SH-SY5Y (cell line): Measurements from ENCODE around the gene ACSL5.

Experiments
- GATA2 ChIP-seq: IDR thresholded peaks from 2 replicates; pipeline ENCODE4 v1.6.1; 2011; ENCODE audit warnings: mild to moderate bottlenecking, low read depth, low read length
- GATA3 ChIP-seq: IDR thresholded peaks from 2 replicates; pipeline ENCODE4 v1.6.1; 2011; ENCODE audit warnings: low read depth, mild to moderate bottlenecking, low read length, moderate library complexity

DNA sequence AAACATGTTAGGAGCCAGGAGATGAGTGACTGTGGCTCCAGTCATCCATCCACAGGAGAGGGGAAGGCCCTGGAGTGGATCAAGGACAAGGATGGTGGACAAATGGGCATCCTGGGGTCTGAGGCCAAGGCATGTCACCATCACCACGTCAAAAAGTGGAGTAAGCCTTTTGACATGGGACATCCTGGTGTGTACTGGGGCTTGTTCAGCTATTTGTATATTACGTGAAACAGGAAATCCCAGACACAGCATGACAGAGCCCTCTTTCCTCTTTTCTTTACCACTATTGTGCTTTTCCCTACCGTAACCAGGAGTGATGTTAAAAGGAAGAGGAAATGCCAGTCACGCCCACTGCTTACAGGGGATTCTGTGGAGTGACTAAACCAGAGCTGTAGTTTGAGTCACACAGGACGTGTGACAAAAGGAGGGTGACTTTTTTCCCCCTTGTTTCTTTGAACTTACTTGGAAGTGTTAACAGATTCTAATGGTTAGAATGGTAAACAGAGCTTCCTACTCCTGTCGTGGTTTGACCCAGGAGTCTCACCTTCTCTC is 15.4 kb downstream of the ACSL5 start:
- no peak for TF ChIP-seq GATA2
- TF ChIP-seq GATA3, result no peak
